Fibroblast of the aortic adventitia (primary cell): ENCODE data around the gene SLC5A6. TPM values are rescaled to one million over a fixed set of nuclear protein-coding genes. Genes with fewer than 3 reads are reported as not detected.
"Not testable (repeated sequence)": the region's sequence is repeated elsewhere in the genome, so short reads cannot be mapped to it uniquely, and the experiment has no call there.

Experiments
- DNase-seq: peaks from one replicate; pipeline ENCODE4 v3.0.0-alpha.2; 2010; ENCODE audit warnings: low read depth
- H3K4me3 ChIP-seq: 2 replicates; pipeline ENCODE4 v1.5.1; 2011; ENCODE audit warnings: low read depth, mild to moderate bottlenecking, control low read depth, low read length, moderate library complexity
- total RNA-seq: library from RNA; depleted of rRNA; stranded (reverse); fragments of >200 nt; gene quantifications from 2 replicates; pipeline ENCODE4 v1.2.3, GENCODE V29; 2012; ENCODE audit warnings: low replicate concordance
- TF ChIP-seq, protein P1 (sequence below): IDR thresholded peaks from 2 replicates; pipeline ENCODE4 v1.5.1; 2011; ENCODE audit warnings: mild to moderate bottlenecking, low read length, control low read depth, inconsistent platforms; ENCODE audit not compliant: insufficient read depth

SLC5A6 gene
- total RNA-seq, 1 donor, result 20.0 TPM

DNA sequence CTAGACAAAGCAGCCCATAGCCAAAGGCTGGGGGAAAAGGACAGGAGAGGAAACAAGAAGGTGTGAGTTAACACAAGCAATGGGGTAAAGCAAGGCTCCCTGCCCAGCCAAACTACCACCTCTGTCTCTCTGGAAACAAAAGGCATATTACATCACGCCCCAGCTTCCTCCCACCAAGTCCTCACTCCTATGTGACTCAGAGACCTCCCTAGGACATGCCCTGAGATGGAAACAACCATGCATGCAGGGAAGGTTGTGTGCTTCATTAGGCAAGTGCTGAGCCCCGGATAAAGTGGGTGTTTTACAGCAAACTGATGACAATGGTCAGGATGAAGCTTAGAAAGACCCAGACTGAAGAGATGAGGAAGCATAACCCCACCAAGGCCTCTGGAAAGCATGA is 9.2 kb downstream of the SLC5A6 start:
- no peak overlapping the region for H3K4me3 ChIP-seq
- no peak for DNase-seq
- TF ChIP-seq, protein P1, sequence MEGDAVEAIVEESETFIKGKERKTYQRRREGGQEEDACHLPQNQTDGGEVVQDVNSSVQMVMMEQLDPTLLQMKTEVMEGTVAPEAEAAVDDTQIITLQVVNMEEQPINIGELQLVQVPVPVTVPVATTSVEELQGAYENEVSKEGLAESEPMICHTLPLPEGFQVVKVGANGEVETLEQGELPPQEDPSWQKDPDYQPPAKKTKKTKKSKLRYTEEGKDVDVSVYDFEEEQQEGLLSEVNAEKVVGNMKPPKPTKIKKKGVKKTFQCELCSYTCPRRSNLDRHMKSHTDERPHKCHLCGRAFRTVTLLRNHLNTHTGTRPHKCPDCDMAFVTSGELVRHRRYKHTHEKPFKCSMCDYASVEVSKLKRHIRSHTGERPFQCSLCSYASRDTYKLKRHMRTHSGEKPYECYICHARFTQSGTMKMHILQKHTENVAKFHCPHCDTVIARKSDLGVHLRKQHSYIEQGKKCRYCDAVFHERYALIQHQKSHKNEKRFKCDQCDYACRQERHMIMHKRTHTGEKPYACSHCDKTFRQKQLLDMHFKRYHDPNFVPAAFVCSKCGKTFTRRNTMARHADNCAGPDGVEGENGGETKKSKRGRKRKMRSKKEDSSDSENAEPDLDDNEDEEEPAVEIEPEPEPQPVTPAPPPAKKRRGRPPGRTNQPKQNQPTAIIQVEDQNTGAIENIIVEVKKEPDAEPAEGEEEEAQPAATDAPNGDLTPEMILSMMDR, result no peak

DNA sequence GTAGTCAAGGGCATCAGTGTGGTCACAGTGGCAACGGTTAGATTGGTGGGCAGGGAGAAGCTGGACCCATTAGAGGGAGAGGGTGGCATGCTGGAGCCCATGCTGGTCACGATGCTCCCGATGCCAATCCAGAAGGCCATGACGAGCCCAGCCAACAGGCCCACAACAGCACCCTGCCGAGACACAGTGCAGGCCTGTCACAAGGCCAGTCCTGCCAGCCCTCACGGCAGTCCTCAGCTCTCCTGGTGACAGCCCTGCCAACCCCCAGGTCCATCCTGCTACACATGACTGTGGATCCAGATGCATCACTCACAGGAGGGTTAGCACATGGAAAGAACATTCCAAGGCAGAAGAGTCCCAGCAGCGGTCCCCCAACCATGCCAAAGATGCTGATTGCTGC is 10.4 kb downstream of the SLC5A6 start:
- H3K4me3 ChIP-seq, result no peak overlapping the region
- TF ChIP-seq, protein P1, result no peak
- no peak for DNase-seq

- no peak overlapping the region for H3K4me3 ChIP-seq
- DNase-seq, result no peak
- TF ChIP-seq, protein P1, result no peak
These were observed 12.8 kb downstream of the SLC5A6 start for GRCh38 chr2:27199241-27199640.

DNA sequence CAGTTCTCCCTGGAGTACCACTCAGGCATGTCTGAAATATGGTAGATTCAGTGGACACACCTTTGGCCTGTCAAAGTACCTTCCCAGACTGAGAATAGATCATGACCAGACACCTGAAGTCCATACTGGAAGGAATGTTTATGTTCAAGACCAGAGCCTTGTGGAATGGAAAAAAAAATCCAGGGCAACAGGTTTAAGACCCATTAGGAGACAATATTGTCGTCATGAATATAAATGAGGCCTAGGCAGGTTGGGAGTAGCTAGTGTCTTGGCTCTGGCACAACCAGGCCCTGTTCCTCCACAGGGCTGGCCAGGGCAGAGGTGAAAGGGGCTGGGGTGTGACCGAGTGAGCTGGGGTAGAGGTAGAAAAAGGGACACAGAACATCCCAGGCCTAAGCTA is 13.4 kb downstream of the SLC5A6 start:
- H3K4me3 ChIP-seq, result no peak overlapping the region
- no peak for DNase-seq
- TF ChIP-seq, protein P1, result no peak

GRCh38 chr2:27198068-27198467 is 14.0 kb downstream of the SLC5A6 start:
- DNase-seq, H3K4me3 ChIP-seq: not testable (repeated sequence)

DNA sequence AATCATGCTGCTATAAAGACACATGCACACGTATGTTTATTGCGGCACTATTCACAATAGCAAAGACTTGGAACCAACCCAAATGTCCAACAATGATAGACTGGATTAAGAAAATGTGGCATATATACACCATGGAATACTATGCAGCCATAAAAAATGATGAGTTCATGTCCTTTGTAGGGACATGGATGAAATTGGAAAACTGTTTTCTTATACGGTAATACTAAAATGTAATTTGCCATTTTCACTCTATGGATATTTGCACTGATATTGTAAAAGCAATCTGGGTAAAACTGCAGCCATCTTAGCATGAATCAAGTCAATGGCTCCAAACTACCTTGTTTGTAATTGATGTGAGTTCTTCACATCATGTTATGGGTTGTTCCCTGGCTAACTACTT is 16.3 kb downstream of the SLC5A6 start:
- H3K4me3 ChIP-seq, DNase-seq: not testable (repeated sequence)

GRCh38 chr2:27194538-27195354 is 17.3 kb downstream of the SLC5A6 start:
- TF ChIP-seq, protein P1, result no peak
- no peak for DNase-seq

More at GRCh38 chr2:27194538-27195354, 17.3 kb downstream of the SLC5A6 start:
- no peak overlapping the region for H3K4me3 ChIP-seq
